Neural cell (in vitro differentiated cells): Measurements from ENCODE around the gene SLCO1B1.

ENCODE experiments used
- EP300 ChIP-seq: fragments of 450-650 bp; conservative IDR thresholded peaks from 2 replicates; pipeline ENCODE4 v1.6.1; 2014; ENCODE audit warnings: antibody characterized with exemption, mild to moderate bottlenecking, moderate library complexity; ENCODE audit not compliant: poor library complexity, severe bottlenecking
- EZH2 ChIP-seq: fragments of 200-600, 300-800 bp; shearing (Covaris generic), sonication (generic); IDR thresholded peaks from 2 replicates; pipeline ENCODE4 v1.6.1; 2014; ENCODE audit warnings: antibody characterized with exemption, low read length, borderline replicate concordance, mild to moderate bottlenecking; ENCODE audit not compliant: insufficient read depth, poor library complexity, severe bottlenecking
- MXI1 ChIP-seq: fragments of 450-650 bp; conservative IDR thresholded peaks from 2 replicates; pipeline ENCODE4 v1.6.1; 2014; ENCODE audit warnings: antibody characterized with exemption, mild to moderate bottlenecking; ENCODE audit not compliant: poor library complexity, severe bottlenecking
- POLR2AphosphoS5 ChIP-seq: IDR thresholded peaks from 2 replicates; pipeline ENCODE4 v1.6.1; 2012
- RAD21 ChIP-seq: fragments of 450-650 bp; conservative IDR thresholded peaks from 2 replicates; pipeline ENCODE4 v1.6.1; 2014; ENCODE audit warnings: antibody characterized with exemption, mild to moderate bottlenecking, moderate library complexity
- REST ChIP-seq: IDR thresholded peaks from 2 replicates; pipeline ENCODE4 v1.6.1; 2012; ENCODE audit warnings: borderline replicate concordance
- SMC3 ChIP-seq: fragments of 450-650 bp; conservative IDR thresholded peaks from 2 replicates; pipeline ENCODE4 v1.6.1; 2014; ENCODE audit warnings: antibody characterized with exemption, mild to moderate bottlenecking, moderate library complexity; ENCODE audit not compliant: poor library complexity
- TAF1 ChIP-seq: IDR thresholded peaks from 2 replicates; pipeline ENCODE4 v1.6.1; 2012; ENCODE audit warnings: low read depth
- TF ChIP-seq, protein P1 (sequence below): fragments of 450-650 bp; IDR thresholded peaks from 2 replicates; pipeline ENCODE4 v1.5.1; 2014; ENCODE audit warnings: antibody characterized with exemption, mild to moderate bottlenecking, moderate library complexity; ENCODE audit not compliant: poor library complexity, severe bottlenecking

DNA sequence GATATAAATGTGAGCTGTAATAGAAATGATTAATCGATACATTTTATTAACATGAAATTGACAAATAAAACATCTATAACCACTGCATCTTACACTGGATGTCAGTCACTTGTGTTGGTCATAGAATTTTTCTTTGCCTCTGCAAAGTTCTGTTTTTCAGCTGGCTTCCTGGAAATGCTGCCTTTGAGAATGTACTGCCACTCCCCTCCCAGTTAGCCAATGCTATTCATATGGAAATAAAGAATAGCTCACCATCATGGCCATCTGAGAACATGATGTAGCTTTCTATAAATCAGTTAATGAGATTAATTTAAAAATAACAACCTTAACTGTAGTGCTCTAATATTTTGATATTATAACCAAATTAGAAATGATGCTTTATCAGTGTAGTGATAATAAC is 41.1 kb downstream of the SLCO1B1 start:
- no peak for TF ChIP-seq POLR2AphosphoS5
- TF ChIP-seq, protein P1, sequence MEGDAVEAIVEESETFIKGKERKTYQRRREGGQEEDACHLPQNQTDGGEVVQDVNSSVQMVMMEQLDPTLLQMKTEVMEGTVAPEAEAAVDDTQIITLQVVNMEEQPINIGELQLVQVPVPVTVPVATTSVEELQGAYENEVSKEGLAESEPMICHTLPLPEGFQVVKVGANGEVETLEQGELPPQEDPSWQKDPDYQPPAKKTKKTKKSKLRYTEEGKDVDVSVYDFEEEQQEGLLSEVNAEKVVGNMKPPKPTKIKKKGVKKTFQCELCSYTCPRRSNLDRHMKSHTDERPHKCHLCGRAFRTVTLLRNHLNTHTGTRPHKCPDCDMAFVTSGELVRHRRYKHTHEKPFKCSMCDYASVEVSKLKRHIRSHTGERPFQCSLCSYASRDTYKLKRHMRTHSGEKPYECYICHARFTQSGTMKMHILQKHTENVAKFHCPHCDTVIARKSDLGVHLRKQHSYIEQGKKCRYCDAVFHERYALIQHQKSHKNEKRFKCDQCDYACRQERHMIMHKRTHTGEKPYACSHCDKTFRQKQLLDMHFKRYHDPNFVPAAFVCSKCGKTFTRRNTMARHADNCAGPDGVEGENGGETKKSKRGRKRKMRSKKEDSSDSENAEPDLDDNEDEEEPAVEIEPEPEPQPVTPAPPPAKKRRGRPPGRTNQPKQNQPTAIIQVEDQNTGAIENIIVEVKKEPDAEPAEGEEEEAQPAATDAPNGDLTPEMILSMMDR = no peak
- TF ChIP-seq EZH2 = no peak
- no peak for TF ChIP-seq TAF1
- no peak for TF ChIP-seq RAD21
- no peak for TF ChIP-seq REST
- TF ChIP-seq EP300 = no peak
- TF ChIP-seq SMC3 = no peak
- TF ChIP-seq MXI1 = no peak
